ENCODE measurements around the gene SELENON. TPM values are rescaled to one million over a fixed set of nuclear protein-coding genes. Genes with fewer than 3 reads are reported as not detected.

Gene SELENON
- total RNA-seq, 1 experiment from 2014 or later, result 38.6 TPM

GRCh38 chr1:25813734-25814471 lies 13.9 kb downstream of the SELENON start:
- H3K27me3 ChIP-seq (ENCODE audit: low read length), result no peaks in the 10 kb centered on the region
- H2AFZ ChIP-seq (ENCODE audit: low read length), result no peak overlapping the region
- H3K79me2 ChIP-seq (ENCODE audit: low read length), result no peaks in the 10 kb centered on the region
- H3K4me3 ChIP-seq (ENCODE audit: low read length), result no peak overlapping the region
- H3K9ac ChIP-seq (ENCODE audit: low read length), result no peak overlapping the region
- no peak overlapping the region for H3K27ac ChIP-seq (ENCODE audit: low read length)
- H3F3A ChIP-seq (ENCODE audit: low read length, unreplicated experiment), result no peaks in the 10 kb centered on the region
- DNase-seq, result no peak
- POLR2A ChIA-PET (ENCODE audit: unreplicated experiment), result no interaction called here
- H3K36me3 ChIP-seq (ENCODE audit: low read depth, low read length), result no peaks in the 10 kb centered on the region; the same call in 1 of the 2 replicates
- H3K9me3 ChIP-seq (ENCODE audit: low read length), result no peaks in the 10 kb centered on the region
- intact Hi-C loops (cut with micrococcal nuclease), result no loop called here
- no peak overlapping the region for H3K4me2 ChIP-seq (ENCODE audit: low read length)
- no TSS peak for BruUV-seq (replicated peaks)
- CTCF ChIA-PET, result no interaction called here
- ATAC-seq, result no peak
- peaks cover 10% of the 10 kb centered on the region for H3K4me1 ChIP-seq (ENCODE audit: insufficient read depth, low read length)
- H4K20me1 ChIP-seq (ENCODE audit: low read length), result no peaks in the 10 kb centered on the region
- TF ChIP-seq EZH2 (IDR thresholded peaks at IDR 0.05; ENCODE audit: low read length, unreplicated experiment) (no peak), CTCF (conservative IDR thresholded peaks at IDR 0.05; ENCODE audit: low read depth, low read length) (no peak), EZH2phosphoT487 (IDR thresholded peaks at IDR 0.05; ENCODE audit: borderline replicate concordance, low read length) (no peak)
- H3K9me2 ChIP-seq (replicated peaks; ENCODE audit: low read length), result no peaks in the 10 kb centered on the region

- no TSS peak for BruUV-seq (replicated peaks)
- Histone ChIP-seq H3K4me1 (ENCODE audit: insufficient read depth, low read length) (peaks cover 15% of the 10 kb centered on the region), H3K27me3 (ENCODE audit: low read length) (no peaks in the 10 kb centered on the region), H4K20me1 (ENCODE audit: low read length) (no peaks in the 10 kb centered on the region), H3K27ac (ENCODE audit: low read length) (no peak overlapping the region), H3K79me2 (ENCODE audit: low read length) (no peaks in the 10 kb centered on the region), H3K36me3 (ENCODE audit: low read depth, low read length) (no peaks in the 10 kb centered on the region; the same call in 1 of the 2 replicates), H3K9me3 (ENCODE audit: low read length) (no peaks in the 10 kb centered on the region), H3K9ac (ENCODE audit: low read length) (no peak overlapping the region), H3K9me2 (replicated peaks; ENCODE audit: low read length) (no peaks in the 10 kb centered on the region), H2AFZ (ENCODE audit: low read length) (no peak overlapping the region), H3K4me2 (ENCODE audit: low read length) (no peak overlapping the region), H3F3A (ENCODE audit: low read length, unreplicated experiment) (no peaks in the 10 kb centered on the region), H3K4me3 (ENCODE audit: low read length) (no peak overlapping the region)
- DNase-seq (no peak), ATAC-seq (no peak)
- intact Hi-C loops (cut with micrococcal nuclease), result no loop called here
- POLR2A ChIA-PET (ENCODE audit: unreplicated experiment), result no interaction called here
- CTCF ChIA-PET, result interaction anchor here (0.6 kb wide), 1 partner anchor 1249 kb away, joined by 6 read pairs; no protein-coding TSS in a partner anchor
- TF ChIP-seq CTCF (conservative IDR thresholded peaks at IDR 0.05; ENCODE audit: low read depth, low read length), result no peak
- TF ChIP-seq EZH2phosphoT487 (IDR thresholded peaks at IDR 0.05; ENCODE audit: borderline replicate concordance, low read length), result no peak
- TF ChIP-seq EZH2 (IDR thresholded peaks at IDR 0.05; ENCODE audit: low read length, unreplicated experiment), result no peak
These were observed 14.6 kb downstream of the SELENON start for GRCh38 chr1:25814549-25815087.

All from PC-3 (cell line).